CD4-positive, alpha-beta T cell treated with Interleukin-15 for 4 hours (primary cell): ENCODE measurements around the gene CEP192.

Source experiments
- DNase-seq: peaks from one replicate; pipeline ENCODE4 v3.0.0-alpha.2; 2020; ENCODE audit warnings: low spot score

Gene CEP192

GRCh38 chr18:13151656-13152055 is 160.5 kb downstream of the CEP192 start:
- DNase-seq = no peak

- DNase-seq = no peak
These were observed 167.3 kb downstream of the CEP192 start for GRCh38 chr18:13158428-13158827.

GRCh38 chr18:13159579-13159978 is 168.4 kb downstream of the CEP192 start:
- DNase-seq = peak; percentile 61

DNA sequence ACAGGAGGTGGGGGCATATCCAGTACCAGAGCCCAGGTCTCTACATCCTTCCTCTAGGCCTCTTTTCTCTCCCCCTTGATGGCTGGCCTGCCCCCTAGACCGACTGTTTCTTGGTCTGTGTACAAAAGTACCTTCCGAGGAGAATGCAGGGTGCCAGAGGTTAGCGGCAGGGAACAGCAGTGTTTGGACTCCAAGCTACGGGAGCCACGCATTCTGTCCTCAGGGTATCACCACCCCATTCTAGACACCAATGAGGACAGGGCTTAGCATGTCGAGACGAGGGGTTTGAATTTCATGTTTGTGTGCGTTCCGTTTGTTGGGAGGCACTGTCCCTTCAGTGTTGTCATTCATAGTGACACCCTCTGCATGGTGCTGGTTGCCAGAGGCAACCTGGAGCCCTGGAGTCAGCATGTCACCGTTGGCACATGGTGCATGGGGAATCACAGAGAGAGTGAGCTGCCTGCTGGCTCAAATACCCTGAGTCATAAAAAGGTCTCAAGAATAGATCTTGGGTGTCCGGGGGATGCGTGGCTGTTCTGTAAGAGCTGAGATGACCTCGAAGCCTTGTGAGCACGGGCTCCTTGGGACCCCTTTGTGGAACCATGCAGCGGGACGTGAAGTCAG is 170.2 kb downstream of the CEP192 start:
- DNase-seq = no peak

DNA sequence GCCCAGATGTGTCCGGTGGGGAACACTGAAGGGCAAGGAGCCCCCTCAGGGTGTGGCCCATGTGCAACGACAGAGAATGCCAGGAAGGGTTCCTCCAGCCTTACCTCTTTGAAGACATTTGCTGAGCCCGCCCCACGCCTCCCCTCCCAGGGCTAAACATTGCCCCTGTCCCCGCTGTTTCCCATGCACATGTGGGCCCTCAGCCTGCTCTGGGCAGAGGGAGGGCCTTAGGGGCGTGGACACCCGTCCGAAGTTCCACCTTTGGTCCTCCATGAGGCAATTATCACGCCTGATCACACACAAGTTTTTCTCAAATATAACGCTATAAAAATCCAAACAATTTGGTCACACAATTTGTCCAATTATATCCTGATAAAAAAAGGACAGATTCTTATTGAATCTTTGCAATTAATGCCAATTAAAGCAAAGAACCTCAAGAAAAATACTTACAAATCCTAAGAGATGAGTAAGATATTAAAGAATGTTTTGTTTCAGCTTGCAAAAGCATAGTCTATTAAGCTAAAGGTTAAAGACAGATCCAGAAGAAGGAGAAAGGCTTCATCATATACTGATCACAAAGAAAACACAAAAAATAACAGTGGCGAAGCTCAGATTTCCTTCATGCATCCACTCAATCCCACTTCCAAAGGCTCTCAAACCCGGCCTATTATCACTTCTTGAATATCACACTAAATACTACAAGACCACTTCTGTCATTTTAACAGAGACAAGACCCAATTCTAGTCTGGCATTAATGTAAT is 172.2 kb downstream of the CEP192 start:
- no peak for DNase-seq

DNA sequence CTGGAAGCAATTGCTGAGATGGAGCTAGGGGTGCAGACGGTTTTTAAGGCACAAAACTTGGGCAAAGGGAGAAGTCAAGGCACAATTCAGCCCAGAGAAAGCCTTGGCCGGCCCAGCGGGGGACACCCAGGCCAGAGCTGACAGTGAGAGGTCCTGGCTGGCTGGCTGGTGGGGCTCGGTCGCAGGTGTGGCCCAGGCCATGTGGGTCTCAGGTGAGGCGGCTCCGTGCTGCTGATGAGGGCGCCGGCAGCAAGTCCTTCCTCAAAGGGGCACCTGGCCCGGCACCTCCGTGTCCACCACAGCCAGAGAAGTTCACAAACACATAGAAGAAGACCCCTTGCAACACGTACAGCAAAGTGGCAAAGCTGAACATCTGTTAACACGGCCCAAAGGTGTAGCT is 173.2 kb downstream of the CEP192 start:
- no peak for DNase-seq

- DNase-seq = no peak
These were observed 174.7 kb downstream of the CEP192 start for GRCh38 chr18:13165636-13166423.

DNA sequence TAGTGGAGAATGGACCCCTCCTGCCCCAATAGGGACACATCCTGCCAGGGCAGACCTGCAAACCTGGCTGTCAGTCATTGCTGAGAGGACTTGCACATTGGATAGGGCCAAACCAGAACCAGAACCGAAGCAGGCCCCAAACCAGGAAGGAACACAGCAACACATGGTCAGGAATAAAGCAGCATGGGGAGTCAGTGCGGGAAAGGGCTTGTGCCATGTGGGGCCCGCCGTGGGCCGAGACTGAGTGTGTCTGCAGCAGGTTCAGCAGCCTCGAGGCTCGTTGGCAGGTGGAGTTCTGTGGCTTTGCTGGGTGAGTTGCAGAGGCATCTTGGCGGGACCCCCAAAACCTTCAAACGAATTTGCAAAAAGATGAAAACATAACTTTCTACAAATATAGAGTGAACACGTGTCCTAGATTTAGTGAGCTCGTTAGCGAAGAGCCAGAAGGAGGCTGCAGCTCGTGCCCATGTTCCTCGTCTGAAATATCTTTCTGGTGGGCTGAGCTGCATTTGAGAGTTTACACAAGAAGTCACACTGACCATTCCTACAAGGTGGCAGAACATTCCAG is 182.5 kb downstream of the CEP192 start:
- DNase-seq = no peak
